Stimulated activated effector memory CD8-positive, alpha-beta T cell treated with anti-CD3 and anti-CD28 coated beads, Interleukin-12 subunit alpha, Interleukin-12 subunit beta, amount 100 ng/mL, for 72 hours (primary cell): ENCODE results near the gene SH3RF3.

Experiments used
- ATAC-seq: fragments of 150-1000 bp; cut with Tn5 transposase; 2 replicates; pipeline ENCODE4 v1.10.0; 2021
- DNase-seq, 2 donors: peaks; one replicate each; pipeline ENCODE4 v3.0.0; 2021 to 2022; ENCODE audit warnings: low spot score in 2 of 2
- H3K27ac Mint-ChIP-seq: one replicate; pipeline ENCODE4 v1.8.0; 2022; ENCODE audit warnings: mild to moderate bottlenecking, mixed read lengths
- H3K36me3 Mint-ChIP-seq: one replicate; pipeline ENCODE4 v1.8.0; 2022; ENCODE audit warnings: mild to moderate bottlenecking, mixed read lengths
- H3K4me1 Mint-ChIP-seq: one replicate; pipeline ENCODE4 v1.8.0; 2022; ENCODE audit warnings: mixed read lengths
- H3K4me3 Mint-ChIP-seq: one replicate; pipeline ENCODE4 v1.8.0; 2022; ENCODE audit warnings: mild to moderate bottlenecking, mixed read lengths
- H3K9me3 Mint-ChIP-seq: one replicate; pipeline ENCODE4 v1.8.0; 2022; ENCODE audit warnings: mixed read lengths

Gene SH3RF3

GRCh38 chr2:109433486-109433885 lies 304.5 kb downstream of the SH3RF3 start:
- Mint-ChIP-seq H3K4me1 (no peaks in the 10 kb centered on the region), H3K36me3 (no peaks in the 10 kb centered on the region), H3K9me3 (no peaks in the 10 kb centered on the region), H3K27ac (no peak overlapping the region), H3K4me3 (no peak overlapping the region)
- ATAC-seq (no peak), DNase-seq (no peak)

GRCh38 chr2:109433926-109434325 lies 304.9 kb downstream of the SH3RF3 start:
- Mint-ChIP-seq H3K36me3 (no peaks in the 10 kb centered on the region), H3K4me1 (no peaks in the 10 kb centered on the region), H3K27ac (no peak overlapping the region), H3K9me3 (no peaks in the 10 kb centered on the region), H3K4me3 (no peak overlapping the region)
- ATAC-seq (no peak), DNase-seq (no peak)

- no peak for DNase-seq
- Mint-ChIP-seq H3K27ac (no peak overlapping the region), H3K4me3 (no peak overlapping the region), H3K4me1 (no peaks in the 10 kb centered on the region), H3K9me3 (no peaks in the 10 kb centered on the region), H3K36me3 (no peaks in the 10 kb centered on the region)
- no peak for ATAC-seq
Observed at GRCh38 chr2:109434351-109434750, 305.3 kb downstream of the SH3RF3 start.

- Mint-ChIP-seq H3K4me1 (no peaks in the 10 kb centered on the region), H3K9me3 (peaks cover 3% of the 10 kb centered on the region), H3K36me3 (no peaks in the 10 kb centered on the region), H3K4me3 (no peak overlapping the region), H3K27ac (no peak overlapping the region)
- DNase-seq (no peak), ATAC-seq (no peak)
Observed at GRCh38 chr2:109435066-109435690, 306.2 kb downstream of the SH3RF3 start.

- Mint-ChIP-seq H3K9me3 (peaks cover 7% of the 10 kb centered on the region), H3K4me1 (no peaks in the 10 kb centered on the region), H3K36me3 (no peaks in the 10 kb centered on the region), H3K4me3 (no peak overlapping the region), H3K27ac (no peak overlapping the region)
- no peak for DNase-seq
- ATAC-seq, result no peak
Observed at GRCh38 chr2:109435901-109436598, 307.0 kb downstream of the SH3RF3 start.

- Mint-ChIP-seq H3K9me3 (peaks cover 13% of the 10 kb centered on the region), H3K4me1 (no peaks in the 10 kb centered on the region), H3K27ac (no peak overlapping the region), H3K36me3 (no peaks in the 10 kb centered on the region), H3K4me3 (no peak overlapping the region)
- no peak for DNase-seq
- no peak for ATAC-seq
Observed at GRCh38 chr2:109436610-109437225, 307.7 kb downstream of the SH3RF3 start.

- ATAC-seq, result no peak
- no peak for DNase-seq
Observed at GRCh38 chr2:109437325-109438090, 308.5 kb downstream of the SH3RF3 start.

GRCh38 chr2:109438146-109438545 lies 309.1 kb downstream of the SH3RF3 start:
- Mint-ChIP-seq H3K4me3 (no peak overlapping the region), H3K9me3 (peaks cover 21% of the 10 kb centered on the region), H3K27ac (no peak overlapping the region), H3K4me1 (no peaks in the 10 kb centered on the region), H3K36me3 (no peaks in the 10 kb centered on the region)
- no peak for DNase-seq
- no peak for ATAC-seq

More at GRCh38 chr2:109437325-109438090, 308.5 kb downstream of the SH3RF3 start:
- no peak overlapping the region for H3K4me3 Mint-ChIP-seq
- H3K9me3 Mint-ChIP-seq, result peaks cover 16% of the 10 kb centered on the region
- H3K36me3 Mint-ChIP-seq, result no peaks in the 10 kb centered on the region
- no peak overlapping the region for H3K27ac Mint-ChIP-seq
- no peaks in the 10 kb centered on the region for H3K4me1 Mint-ChIP-seq

GRCh38 chr2:109438773-109439389 lies 309.9 kb downstream of the SH3RF3 start:
- Mint-ChIP-seq H3K4me3 (no peak overlapping the region), H3K9me3 (peaks cover 24% of the 10 kb centered on the region), H3K4me1 (no peaks in the 10 kb centered on the region), H3K27ac (no peak overlapping the region), H3K36me3 (no peaks in the 10 kb centered on the region)
- DNase-seq (no peak), ATAC-seq (no peak)

- Mint-ChIP-seq H3K4me1 (no peaks in the 10 kb centered on the region), H3K36me3 (no peaks in the 10 kb centered on the region), H3K27ac (no peak overlapping the region), H3K4me3 (no peak overlapping the region), H3K9me3 (peaks cover 24% of the 10 kb centered on the region)
- no peak for DNase-seq
- ATAC-seq, result no peak
Observed at GRCh38 chr2:109439390-109439786, 310.4 kb downstream of the SH3RF3 start.

- no peak for ATAC-seq
Observed at GRCh38 chr2:109439986-109440385, 311.0 kb downstream of the SH3RF3 start.

GRCh38 chr2:109440499-109441156 lies 311.6 kb downstream of the SH3RF3 start:
- no peak for DNase-seq
- ATAC-seq, result no peak
- peaks cover 36% of the 10 kb centered on the region for H3K9me3 Mint-ChIP-seq

More at GRCh38 chr2:109439986-109440385, 311.0 kb downstream of the SH3RF3 start:
- Mint-ChIP-seq H3K36me3 (no peaks in the 10 kb centered on the region), H3K9me3 (peaks cover 30% of the 10 kb centered on the region), H3K4me3 (no peak overlapping the region), H3K4me1 (no peaks in the 10 kb centered on the region), H3K27ac (no peak overlapping the region)
- DNase-seq, result no peak

GRCh38 chr2:109442715-109443319 lies 313.8 kb downstream of the SH3RF3 start:
- Mint-ChIP-seq H3K27ac (no peak overlapping the region), H3K4me1 (no peaks in the 10 kb centered on the region), H3K36me3 (no peaks in the 10 kb centered on the region), H3K4me3 (no peak overlapping the region), H3K9me3 (peaks cover 38% of the 10 kb centered on the region)
- DNase-seq (no peak), ATAC-seq (no peak)

More at GRCh38 chr2:109440499-109441156, 311.6 kb downstream of the SH3RF3 start:
- H3K4me1 Mint-ChIP-seq, result no peaks in the 10 kb centered on the region
- H3K36me3 Mint-ChIP-seq, result no peaks in the 10 kb centered on the region
- no peak overlapping the region for H3K27ac Mint-ChIP-seq
- no peak overlapping the region for H3K4me3 Mint-ChIP-seq

- no peak overlapping the region for H3K4me3 Mint-ChIP-seq
- no peak overlapping the region for H3K27ac Mint-ChIP-seq
- H3K9me3 Mint-ChIP-seq, result peaks cover 36% of the 10 kb centered on the region
- H3K4me1 Mint-ChIP-seq, result no peaks in the 10 kb centered on the region
- H3K36me3 Mint-ChIP-seq, result no peaks in the 10 kb centered on the region
- DNase-seq (no peak), ATAC-seq (no peak)
Observed at GRCh38 chr2:109444916-109445315, 315.9 kb downstream of the SH3RF3 start.
